Pancreas (tissue), 10 donors: ENCODE data around the gene PRSS1. TPM values are rescaled to one million over a fixed set of nuclear protein-coding genes. Genes with fewer than 3 reads are reported as not detected.
"Not testable (repeated sequence)": the region's sequence is repeated elsewhere in the genome, so short reads cannot be mapped to it uniquely, and the experiment has no call there.

Experiments used
- ATAC-seq, 4 donors: fragments of 200-7000 bp; cut with Tn5 transposase; one replicate each; pipeline versions ENCODE4 v1.8.0 to v1.9.1; 2020; ENCODE audit warnings: mild to moderate bottlenecking in 4 of 4, moderate library complexity in 4 of 4
- DNase-seq, 6 donors: peaks; one replicate each; pipeline ENCODE4 v3.0.0-alpha.2; 2020
- FAIRE-seq: peaks from 2 replicates; lab custom pipeline; 2012; peaks lifted over from hg19 to GRCh38; lab: Jason Lieb, UNC
- H3K27ac ChIP-seq, 4 donors: fragments of 200-600 bp; sonication (generic); 1 replicate in 3 of 4; 2 replicates in 1 of 4; pipeline versions ENCODE4 v1.5.0 to v1.8.0; 2020
- H3K27me3 ChIP-seq, 4 donors: fragments of 200-600 bp; one replicate each; pipeline ENCODE4 v1.8.0; 2021
- H3K36me3 ChIP-seq, 3 donors: fragments of 200-600 bp; sonication (generic) in 1 of 3; one replicate each; pipeline versions ENCODE4 v1.5.0 to v1.8.0; 2020 to 2021
- H3K4me1 ChIP-seq, 3 donors: fragments of 200-600 bp; one replicate each; pipeline ENCODE4 v1.8.0; 2021
- H3K4me3 ChIP-seq, 4 donors: fragments of 200-600 bp; sonication (generic) in 2 of 4; one replicate each; pipeline versions ENCODE4 v1.5.0 to v1.8.0; 2020 to 2021
- H3K9me3 ChIP-seq, 4 donors: fragments of 200-600 bp; one replicate each; pipeline ENCODE4 v1.8.0; 2021
- WGBS, 2 donors: extraction: QIAGEN DNeasy Blood & Tissue Kit; methylation state at CpG; one replicate each; pipeline ENCODE4 v1.1.7; 2013; 5-methylcytosine and 5-hydroxymethylcytosine counted together
- intact Hi-C, 3 donors: fragments of 100-400 bp; cut with DNase I; formaldehyde crosslinking; loops; one replicate each; pipeline versions ENCODE4 v1.11.1 to v1.14.2; 2022
- polyA plus RNA-seq, 2 donors: library from polyadenylated mRNA; stranded (reverse); fragments of 200-250 nt; gene quantifications; one replicate each; pipeline ENCODE4 v1.2.3, GENCODE V29; 2013
- total RNA-seq, 6 donors: library from RNA; stranded (reverse); fragmentation: NEBNext Ultra II Directional in 4 of 6; extraction: Animal tissue kit (Norgen Biotek cat#: 25700) in 4 of 6; gene quantifications; one replicate each; pipeline versions ENCODE4 v1.2.1 to v1.2.4, GENCODE V29; 2021 to 2023
- TF ChIP-seq, protein P1 (sequence below), 4 donors: fragments of 200-600 bp; sonication (generic) in 3 of 4; IDR thresholded peaks; one replicate each; pipeline versions ENCODE4 v1.5.0 to v1.8.0; 2021; ENCODE audit warnings: antibody characterized with exemption in 4 of 4
- donor health status: healthy with polysubstance abuse.
- donor health status: DM: no; HTN: no; CAD: no; lungs with moderate emphysema.
- donor health status: DM: no; HTN: no; CAD: no.
- donor health status: control.
- donor health status: control.
- donor health status: Bipolar disorder and iron deficiency.
- donor health status: DM: yes; HTN: yes; CAD: no.
- donor health status: DM: no; HTN: no; CAD: no.
- donor health status: DM: no; HTN: no; CAD: no.
- donor health status: DM: yes; HTN: yes; CAD: no.

PRSS1 gene
- total and polyA plus RNA-seq, 8 donors, result 22,582 to 66,172 (median 41,529) TPM

DNA sequence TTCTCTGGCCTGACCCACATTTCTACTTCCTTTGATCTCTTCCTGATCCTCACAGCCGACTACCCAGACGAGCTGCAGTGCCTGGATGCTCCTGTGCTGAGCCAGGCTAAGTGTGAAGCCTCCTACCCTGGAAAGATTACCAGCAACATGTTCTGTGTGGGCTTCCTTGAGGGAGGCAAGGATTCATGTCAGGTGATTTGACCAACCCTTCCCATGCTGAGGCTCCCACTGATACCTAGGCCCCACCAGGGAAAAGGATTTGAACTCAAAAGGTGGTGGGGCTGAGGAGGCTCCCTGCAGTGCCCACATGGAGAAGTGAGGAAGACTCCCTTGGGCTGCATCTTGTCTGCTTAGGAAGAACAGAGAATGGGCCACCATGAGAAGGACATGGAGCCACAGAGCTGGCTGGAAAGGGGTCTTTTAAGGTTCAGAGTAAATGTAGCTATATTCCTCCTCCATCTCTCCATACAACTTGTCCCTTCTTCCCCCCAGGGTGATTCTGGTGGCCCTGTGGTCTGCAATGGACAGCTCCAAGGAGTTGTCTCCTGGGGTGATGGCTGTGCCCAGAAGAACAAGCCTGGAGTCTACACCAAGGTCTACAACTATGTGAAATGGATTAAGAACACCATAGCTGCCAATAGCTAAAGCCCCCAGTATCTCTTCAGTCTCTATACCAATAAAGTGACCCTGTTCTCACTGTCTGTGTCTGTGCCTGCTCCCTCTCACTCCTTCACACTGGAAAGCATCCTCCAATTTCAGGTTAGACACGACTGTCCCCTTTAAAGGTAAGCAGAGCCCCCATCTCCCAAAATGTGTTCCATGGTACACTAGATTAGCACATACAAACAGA, 3.3 kb downstream of the PRSS1 start:
- ATAC-seq, result peak; percentile 1 to 2 (median 1)
- intact Hi-C loops, result no loop called here
- Histone ChIP-seq H3K4me1 (peaks cover 9% of the 10 kb centered on the region in 3 donors), H3K27me3 (no peaks in the 10 kb centered on the region), H3K9me3 (no peaks in the 10 kb centered on the region), H3K4me3 (peak overlapping the region in 3 of 4 donors; percentile 39 to 72 (median 64)), H3K27ac (peak overlapping the region; percentile 84 to 91 (median 90)), H3K36me3 (peaks cover 0 to 17% (median 0%) of the 10 kb centered on the region in 3 donors)
- FAIRE-seq, result no peak
- TF ChIP-seq, protein P1, sequence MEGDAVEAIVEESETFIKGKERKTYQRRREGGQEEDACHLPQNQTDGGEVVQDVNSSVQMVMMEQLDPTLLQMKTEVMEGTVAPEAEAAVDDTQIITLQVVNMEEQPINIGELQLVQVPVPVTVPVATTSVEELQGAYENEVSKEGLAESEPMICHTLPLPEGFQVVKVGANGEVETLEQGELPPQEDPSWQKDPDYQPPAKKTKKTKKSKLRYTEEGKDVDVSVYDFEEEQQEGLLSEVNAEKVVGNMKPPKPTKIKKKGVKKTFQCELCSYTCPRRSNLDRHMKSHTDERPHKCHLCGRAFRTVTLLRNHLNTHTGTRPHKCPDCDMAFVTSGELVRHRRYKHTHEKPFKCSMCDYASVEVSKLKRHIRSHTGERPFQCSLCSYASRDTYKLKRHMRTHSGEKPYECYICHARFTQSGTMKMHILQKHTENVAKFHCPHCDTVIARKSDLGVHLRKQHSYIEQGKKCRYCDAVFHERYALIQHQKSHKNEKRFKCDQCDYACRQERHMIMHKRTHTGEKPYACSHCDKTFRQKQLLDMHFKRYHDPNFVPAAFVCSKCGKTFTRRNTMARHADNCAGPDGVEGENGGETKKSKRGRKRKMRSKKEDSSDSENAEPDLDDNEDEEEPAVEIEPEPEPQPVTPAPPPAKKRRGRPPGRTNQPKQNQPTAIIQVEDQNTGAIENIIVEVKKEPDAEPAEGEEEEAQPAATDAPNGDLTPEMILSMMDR (IDR thresholded peaks at IDR 0.05), result no peak
- 26 to 31% methylated on average over 3 of the region's 3 CpGs for WGBS, 2 donors
- peak in 1 of 6 donors; percentile 58 for DNase-seq

DNA sequence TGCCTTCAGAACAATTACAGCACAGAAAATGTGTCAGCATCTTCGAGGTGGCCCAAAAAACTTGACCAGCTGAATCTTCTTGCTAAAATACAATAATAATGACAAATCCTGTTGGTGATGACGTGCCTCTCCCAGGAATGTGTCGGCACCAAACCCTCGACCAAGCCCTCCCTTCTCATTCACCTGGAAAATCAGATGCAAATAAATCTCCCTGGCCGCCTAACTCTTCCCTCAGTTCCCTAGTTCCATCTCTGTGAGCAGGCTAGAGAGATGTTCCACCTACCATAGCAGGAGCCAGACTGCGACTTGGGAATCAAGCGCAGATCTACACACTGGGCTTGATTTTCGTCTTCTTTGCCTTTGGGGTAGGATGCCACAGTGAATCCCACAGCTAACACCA, 4.1 kb downstream of the PRSS1 start:
- TF ChIP-seq, protein P1 (IDR thresholded peaks at IDR 0.05), result no peak
- Histone ChIP-seq H3K27me3 (no peaks in the 10 kb centered on the region), H3K4me3 (no peak overlapping the region), H3K9me3 (no peaks in the 10 kb centered on the region), H3K4me1 (peaks cover 5 to 11% (median 10%) of the 10 kb centered on the region in 3 donors), H3K36me3 (peaks cover 0 to 17% (median 0%) of the 10 kb centered on the region in 3 donors), H3K27ac (peak overlapping the region; percentile 11 to 91 (median 38))
- FAIRE-seq (no peak), DNase-seq (peak in 4 of 6 donors; percentile 67 to 81 (median 75)), ATAC-seq (peak; percentile 23 to 26 (median 25))
- 27 to 39% methylated on average over 8 of the region's 8 CpGs for WGBS, 2 donors
- intact Hi-C loops, result no loop called here

DNA sequence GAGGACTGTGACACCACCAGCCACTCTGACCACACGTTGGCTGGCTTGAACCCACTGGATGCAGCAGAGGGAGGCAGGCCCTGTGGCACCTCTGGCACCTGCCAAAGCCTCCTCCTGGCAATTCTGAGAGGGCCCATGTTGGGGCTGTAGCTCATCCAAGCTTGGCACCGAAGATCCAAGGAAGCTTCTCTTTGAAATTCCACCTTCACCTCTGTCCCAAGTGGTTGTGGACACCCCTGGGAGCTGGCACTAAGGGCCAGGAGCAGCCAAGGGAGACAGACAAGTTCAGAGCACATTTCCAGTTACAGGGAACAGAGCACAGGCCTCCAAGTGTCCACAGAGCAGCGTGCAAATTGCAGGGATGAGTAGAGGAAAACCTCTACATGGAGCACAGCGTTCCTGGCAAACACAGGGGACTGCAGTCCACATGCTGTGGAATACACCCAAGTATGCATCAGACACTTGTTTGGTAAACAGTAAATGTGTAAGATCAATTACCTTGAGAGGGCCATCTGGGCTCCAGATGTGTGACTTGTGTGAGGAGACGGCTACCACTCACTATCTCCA, 4.7 kb downstream of the PRSS1 start:
- peaks cover 0 to 17% (median 0%) of the 10 kb centered on the region in 3 donors for H3K36me3 ChIP-seq
- H3K4me3 ChIP-seq, H3K27me3 ChIP-seq, H3K9me3 ChIP-seq, FAIRE-seq, intact Hi-C loops: not testable (repeated sequence)
- 26 to 39% methylated on average over 5 of the region's 5 CpGs for WGBS, 2 donors
- peaks cover 0 to 11% (median 5%) of the 10 kb centered on the region in 3 donors for H3K4me1 ChIP-seq
- DNase-seq (peak in 4 of 6 donors; percentile 83 to 87 (median 84)), ATAC-seq (peak; percentile 13 to 41 (median 16))
- peak overlapping the region; percentile 11 to 91 (median 38) for H3K27ac ChIP-seq

GRCh38 chr7:142754681-142755575, 5.7 kb downstream of the PRSS1 start:
- intact Hi-C loops, result no loop called here
- Histone ChIP-seq H3K4me3 (no peak overlapping the region), H3K27ac (peak overlapping the region in 3 of 4 donors; percentile 16 to 91 (median 42)), H3K4me1 (peaks cover 0 to 15% (median 10%) of the 10 kb centered on the region in 3 donors), H3K27me3 (no peaks in the 10 kb centered on the region), H3K36me3 (peaks cover 0 to 14% (median 0%) of the 10 kb centered on the region in 3 donors), H3K9me3 (no peaks in the 10 kb centered on the region)
- ATAC-seq, result peak; percentile 18 to 37 (median 28)
- peak in 2 of 6 donors; percentile 69 to 72 for DNase-seq
- no peak for FAIRE-seq
- TF ChIP-seq, protein P1 (IDR thresholded peaks at IDR 0.05), result no peak
- WGBS, 2 donors, result 31 to 47% methylated on average over 10 of the region's 10 CpGs

- peak overlapping the region in 3 of 4 donors; percentile 11 to 33 (median 28) for H3K27ac ChIP-seq
- FAIRE-seq, H3K27me3 ChIP-seq, ATAC-seq, H3K4me3 ChIP-seq, H3K9me3 ChIP-seq, intact Hi-C loops, H3K36me3 ChIP-seq: not testable (repeated sequence)
- peak in 1 of 6 donors; percentile 12 for DNase-seq
- 35 to 39% methylated on average over 1 to 3 of the region's 3 CpGs for WGBS, 2 donors
- peaks cover 0 to 22% (median 15%) of the 10 kb centered on the region in 3 donors for H3K4me1 ChIP-seq
Measured at GRCh38 chr7:142758312-142758711, 9.0 kb downstream of the PRSS1 start.
